H1 (cell line): ENCODE results near the gene LARP4B. TPM values are rescaled to one million over a fixed set of nuclear protein-coding genes. Genes with fewer than 3 reads are reported as not detected.

ENCODE experiments used
- CTCF ChIA-PET: fragments of 300-600 bp; sonication (Branson Sonifier 250); formaldehyde crosslinking; loops from one replicate; lab custom pipeline; 2021; ENCODE audit not compliant: partially characterized antibody; lab: Charles Lee
- POLR2A ChIA-PET: fragments of 300-600 bp; sonication (Branson Sonifier 250); formaldehyde crosslinking; loops from one replicate; lab custom pipeline; 2021; ENCODE audit warnings: inconsistent platforms; ENCODE audit not compliant: partially characterized antibody; lab: Charles Lee
- DNase-seq, 2 experiments: peaks; one replicate each; pipeline versions ENCODE4 v3.0.0 to v3.0.0-alpha.2; 2010 to 2022; ENCODE audit warnings: low spot score in 2 of 2, low read depth in 1 of 2, mixed read lengths in 1 of 2
- FAIRE-seq: peaks from 2 replicates; lab custom pipeline; 2011; peaks lifted over from hg19 to GRCh38; lab: Jason Lieb, UNC
- H2AFZ ChIP-seq: 2 replicates; pipeline ENCODE4 v1.8.1; 2012; ENCODE audit warnings: low read length, inconsistent platforms
- H2AK5ac ChIP-seq: 2 replicates; pipeline ENCODE4 v1.6.1; 2013; ENCODE audit warnings: low read depth, low read length
- H2BK120ac ChIP-seq: replicated peaks from 2 replicates; pipeline ENCODE3; 2013; ENCODE audit warnings: low read depth, low read length, inconsistent platforms
- H2BK12ac ChIP-seq: 2 replicates; pipeline ENCODE4 v1.6.1; 2013; ENCODE audit warnings: low read depth, low read length
- H2BK15ac ChIP-seq: 2 replicates; pipeline ENCODE4 v1.6.1; 2013; ENCODE audit warnings: low read length
- H2BK20ac ChIP-seq: 2 replicates; pipeline ENCODE4 v1.6.1; 2013; ENCODE audit warnings: low read length
- H2BK5ac ChIP-seq: 2 replicates; pipeline ENCODE4 v1.6.1; 2013; ENCODE audit warnings: low read depth, low read length
- H3K14ac ChIP-seq: 2 replicates; pipeline ENCODE4 v1.6.1; 2013; ENCODE audit warnings: inconsistent platforms; ENCODE audit not compliant: insufficient read length
- H3K18ac ChIP-seq: 2 replicates; pipeline ENCODE4 v1.6.1; 2013; ENCODE audit warnings: low read length; ENCODE audit errors: extremely low read depth
- H3K23ac ChIP-seq: 2 replicates; pipeline ENCODE4 v1.6.1; 2013; ENCODE audit warnings: inconsistent platforms; ENCODE audit not compliant: insufficient read length
- H3K23me2 ChIP-seq: 2 replicates; pipeline ENCODE4 v1.6.1; 2013; ENCODE audit warnings: low read depth, low read length
- H3K27ac ChIP-seq: 2 replicates; pipeline ENCODE4 v1.6.1; 2011; ENCODE audit warnings: low read depth, low read length, inconsistent platforms
- H3K27me3 ChIP-seq, 4 experiments: replicated peaks in 1 of 4; 1 replicate in 1 of 4; 2 replicates in 3 of 4; pipeline versions ENCODE4 v1.6.1 to v1.8.1; 2011 to 2013; ENCODE audit warnings: low read length in 3 of 4, mild to moderate bottlenecking in 3 of 4, inconsistent platforms in 2 of 4, mixed read lengths in 2 of 4, moderate library complexity in 1 of 4; ENCODE audit not compliant: control insufficient read depth in 3 of 4, insufficient read depth in 3 of 4; ENCODE audit errors: extremely low read depth in 1 of 4
- H3K36me3 ChIP-seq, 4 experiments: 2 replicates each; pipeline versions ENCODE4 v1.6.1 to v1.8.1; 2011 to 2013; ENCODE audit warnings: mild to moderate bottlenecking in 4 of 4, low read length in 3 of 4, moderate library complexity in 2 of 4, control low read depth in 1 of 4, inconsistent platforms in 1 of 4; ENCODE audit not compliant: insufficient read depth in 4 of 4, control insufficient read depth in 2 of 4
- H3K4ac ChIP-seq: replicated peaks from 2 replicates; pipeline ENCODE3; 2013; ENCODE audit warnings: low read length, low read depth, mixed read lengths, inconsistent platforms; ENCODE audit not compliant: insufficient read length
- H3K4me1 ChIP-seq, 4 experiments: replicated peaks in 1 of 4; 1 replicate in 1 of 4; 2 replicates in 3 of 4; pipeline versions ENCODE4 v1.6.1 to v1.8.1; 2011 to 2013; ENCODE audit warnings: low read length in 3 of 4, inconsistent platforms in 2 of 4, mixed read lengths in 1 of 4; ENCODE audit not compliant: insufficient read depth in 4 of 4, control insufficient read depth in 3 of 4
- H3K4me2 ChIP-seq, 2 experiments: 2 replicates each; pipeline versions ENCODE4 v1.6.1 to v1.8.1; 2011 to 2013; ENCODE audit warnings: low read depth in 2 of 2, low read length in 2 of 2, control low read depth in 1 of 2, inconsistent platforms in 1 of 2, mild to moderate bottlenecking in 1 of 2; ENCODE audit not compliant: insufficient read depth in 1 of 2
- H3K4me3 ChIP-seq, 4 experiments: fragments of 200-600, 300-600 bp in 1 of 4; sonication (generic), shearing (Covaris generic), sonication (Bioruptor Twin) in 1 of 4; 2 replicates each; pipeline versions ENCODE4 v1.5.1 to v1.8.1; 2011 to 2016; ENCODE audit warnings: low read length in 4 of 4, low read depth in 3 of 4, control low read depth in 2 of 4, inconsistent platforms in 2 of 4, mild to moderate bottlenecking in 2 of 4, mixed read lengths in 1 of 4, moderate library complexity in 1 of 4; ENCODE audit not compliant: insufficient read depth in 2 of 4; ENCODE audit errors: extremely low read depth in 1 of 4
- H3K56ac ChIP-seq: replicated peaks from 2 replicates; pipeline ENCODE3; 2013; ENCODE audit warnings: low read depth, mild to moderate bottlenecking, mixed read lengths, low read length, inconsistent platforms; ENCODE audit not compliant: insufficient read length
- H3K79me1 ChIP-seq: 2 replicates; pipeline ENCODE4 v1.6.1; 2013; ENCODE audit warnings: low read depth, low read length, control low read depth
- H3K79me2 ChIP-seq, 2 experiments: 2 replicates each; pipeline versions ENCODE4 v1.6.1 to v1.8.1; 2012 to 2013; ENCODE audit warnings: low read length in 2 of 2, mild to moderate bottlenecking in 2 of 2, inconsistent platforms in 1 of 2; ENCODE audit not compliant: insufficient read depth in 2 of 2, control insufficient read depth in 1 of 2
- H3K9ac ChIP-seq, 4 experiments: replicated peaks in 1 of 4; 1 replicate in 1 of 4; 2 replicates in 3 of 4; pipeline versions ENCODE4 v1.6.1 to v1.8.1; 2011 to 2013; ENCODE audit warnings: low read depth in 3 of 4, low read length in 3 of 4, control low read depth in 2 of 4, mild to moderate bottlenecking in 2 of 4, moderate library complexity in 2 of 4, inconsistent platforms in 1 of 4; ENCODE audit errors: extremely low read depth in 1 of 4
- H3K9me3 ChIP-seq, 2 experiments: 2 replicates each; pipeline versions ENCODE4 v1.6.1 to v1.8.1; 2012 to 2013; ENCODE audit warnings: mild to moderate bottlenecking in 2 of 2, moderate library complexity in 2 of 2, control low read depth in 1 of 2, inconsistent platforms in 1 of 2, low read depth in 1 of 2, low read length in 1 of 2, mixed read lengths in 1 of 2; ENCODE audit not compliant: insufficient read depth in 2 of 2
- H4K20me1 ChIP-seq, 2 experiments: replicated peaks in 1 of 2; 2 replicates each; pipeline versions ENCODE3 to v1.8.1; 2011 to 2013; ENCODE audit warnings: inconsistent platforms in 2 of 2, low read length in 2 of 2, mild to moderate bottlenecking in 1 of 2; ENCODE audit not compliant: insufficient read depth in 2 of 2, control insufficient read depth in 1 of 2
- H4K5ac ChIP-seq: 2 replicates; pipeline ENCODE4 v1.6.1; 2013; ENCODE audit warnings: low read length, low read depth, mixed read lengths, inconsistent platforms; ENCODE audit not compliant: insufficient read length
- H4K8ac ChIP-seq: 2 replicates; pipeline ENCODE4 v1.8.0; 2013; ENCODE audit warnings: mild to moderate bottlenecking, moderate library complexity, low read length, inconsistent platforms; ENCODE audit not compliant: insufficient read depth; ENCODE audit errors: extremely low read depth
- H4K91ac ChIP-seq: replicated peaks from 2 replicates; pipeline ENCODE3; 2013; ENCODE audit warnings: low read length, mixed read lengths, inconsistent platforms; ENCODE audit not compliant: insufficient read length
- WGBS, 2 experiments: shearing (Covaris generic) in 1 of 2; methylation state at CpG; one replicate each; pipeline versions ENCODE4 v1.1.6 to v1.1.7; 2013 to 2015; ENCODE audit warnings: low lambda C conversion rate in 2 of 2, mixed read lengths in 2 of 2, inconsistent platforms in 1 of 2, low coverage in 1 of 2, missing lambda C conversion rate in 1 of 2; ENCODE audit not compliant: insufficient replicate concordance in 2 of 2, insufficient coverage in 1 of 2, insufficient read length in 1 of 2; ENCODE audit errors: extremely low coverage in 1 of 2, missing lambda C conversion rate in 1 of 2; 5-methylcytosine and 5-hydroxymethylcytosine counted together
- polyA plus RNA-seq, 7 experiments: library from polyadenylated mRNA; depleted of rRNA in 3 of 7; stranded (reverse) in 5 of 7; unstranded in 2 of 7; fragments of >200 nt in 5 of 7; fragments of 200-250 nt in 2 of 7; gene quantifications; 1 replicate in 5 of 7; 2 replicates in 1 of 7; 4 replicates in 1 of 7; pipeline versions ENCODE4 v1.2.1 to v1.2.3, GENCODE V29; 2011 to 2013; ENCODE audit warnings: missing spikeins in 2 of 7, mixed read lengths in 2 of 7
- total RNA-seq: library from RNA; stranded (reverse); fragmentation: NEBNext Ultra II Directional; extraction: Animal tissue kit (Norgen Biotek cat#: 25700); gene quantifications from 2 replicates; pipeline ENCODE4 v1.2.1, GENCODE V29; 2021
- TF ChIP-seq, protein P1 (sequence below): IDR thresholded peaks from 2 replicates; pipeline ENCODE4 v1.6.1; 2011; ENCODE audit warnings: low read depth, mild to moderate bottlenecking, low read length; ENCODE audit not compliant: insufficient read depth

The LARP4B gene
- total and polyA plus RNA-seq, 2 of the 8 experiments (the other 6 are each of a cell fraction or from before 2014, with no cell fraction given) = 20.1 to 78.6 TPM

DNA sequence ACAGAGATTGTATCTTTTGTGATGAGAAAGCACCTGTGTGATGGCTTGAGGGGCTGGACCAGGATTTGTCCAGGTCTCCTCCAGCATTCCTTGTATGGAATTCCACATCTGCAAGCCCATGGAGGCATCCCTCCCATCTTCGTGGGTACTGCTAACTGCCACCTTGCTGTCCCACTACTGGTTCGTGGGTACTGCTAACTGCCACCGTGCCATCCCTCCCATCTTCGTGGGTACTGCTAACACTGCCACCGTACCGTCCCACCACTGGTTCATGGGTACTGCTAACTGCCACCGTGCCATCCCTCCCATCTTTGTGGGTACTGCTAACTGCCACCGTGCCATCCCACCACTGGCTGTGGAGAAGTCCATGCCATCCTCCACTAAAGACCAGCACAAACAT, 111.7 kb downstream of the LARP4B start:
- FAIRE-seq = no peak
- H3K4ac ChIP-seq = no peak overlapping the region
- no peak overlapping the region for H3K4me2 ChIP-seq
- POLR2A ChIA-PET = interaction anchor here (1.0 kb wide), 1 partner anchor 145 kb away, joined by 3 read pairs; no protein-coding TSS in a partner anchor
- no peak overlapping the region for H2AFZ ChIP-seq
- no peak overlapping the region for H3K4me3 ChIP-seq
- no peak overlapping the region for H3K18ac ChIP-seq
- H4K8ac ChIP-seq = no peak overlapping the region
- WGBS, 2 experiments = 93% methylated on average over 8 of the region's 8 CpGs; no CpG with 5 or more reads in 1 of the 2 experiments
- H3K79me2 ChIP-seq = no peaks in the 10 kb centered on the region
- H3K79me1 ChIP-seq = no peaks in the 10 kb centered on the region; the same call in 1 of the 2 replicates
- no peak overlapping the region for H2BK15ac ChIP-seq
- H3K27me3 ChIP-seq = no peaks in the 10 kb centered on the region
- no peaks in the 10 kb centered on the region for H3K23me2 ChIP-seq
- peaks cover 7 to 20% of the 10 kb centered on the region in 2 experiments for H4K20me1 ChIP-seq
- CTCF ChIA-PET = no interaction called here
- H2BK120ac ChIP-seq = no peak overlapping the region
- H4K5ac ChIP-seq = no peak overlapping the region
- H3K14ac ChIP-seq = no peak overlapping the region
- no peaks in the 10 kb centered on the region for H3K9me3 ChIP-seq
- no peak for DNase-seq
- no peak overlapping the region for H3K27ac ChIP-seq
- no peak overlapping the region for H2BK20ac ChIP-seq
- peaks cover 38 to 86% (median 80%) of the 10 kb centered on the region in 4 experiments for H3K36me3 ChIP-seq
- H2BK5ac ChIP-seq = no peak overlapping the region
- no peaks in the 10 kb centered on the region for H3K4me1 ChIP-seq
- H2AK5ac ChIP-seq = no peak overlapping the region
- no peak overlapping the region for H3K56ac ChIP-seq
- no peak overlapping the region for H4K91ac ChIP-seq
- no peak overlapping the region for H3K23ac ChIP-seq
- no peak overlapping the region for H3K9ac ChIP-seq
- no peak overlapping the region for H2BK12ac ChIP-seq
- TF ChIP-seq, protein P1, sequence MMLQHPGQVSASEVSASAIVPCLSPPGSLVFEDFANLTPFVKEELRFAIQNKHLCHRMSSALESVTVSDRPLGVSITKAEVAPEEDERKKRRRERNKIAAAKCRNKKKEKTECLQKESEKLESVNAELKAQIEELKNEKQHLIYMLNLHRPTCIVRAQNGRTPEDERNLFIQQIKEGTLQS = no peak
